Measurements from ENCODE around the gene SVOPL. TPM values are rescaled to one million over a fixed set of nuclear protein-coding genes. Genes with fewer than 3 reads are reported as not detected.

Gene SVOPL
- total and polyA plus RNA-seq, 3 experiments from 2014 or later, result not detected

GRCh38 chr7:138645284-138645683, 55.9 kb downstream of the SVOPL start:
- Histone ChIP-seq H3K4me3 (ENCODE audit: low read length) (no peak overlapping the region), H3K4me1 (ENCODE audit: insufficient read depth, low read length) (no peaks in the 10 kb centered on the region), H3K9me3 (ENCODE audit: low read length) (no peaks in the 10 kb centered on the region), H3K27ac (ENCODE audit: low read depth, low read length) (no peak overlapping the region), H3K27me3 (ENCODE audit: insufficient read depth, low read length, poor library complexity, severe bottlenecking) (no peaks in the 10 kb centered on the region), H3K36me3 (ENCODE audit: insufficient read depth, low read length) (no peaks in the 10 kb centered on the region)
- H3K4me1 Mint-ChIP-seq, result no peaks in the 10 kb centered on the region
- H3K27ac Mint-ChIP-seq, result no peak overlapping the region
- no peak for DNase-seq
- no peak overlapping the region for H3K4me3 Mint-ChIP-seq
- H3K9me3 Mint-ChIP-seq, result peaks cover 0 to 6% (median 0%) of the 10 kb centered on the region in 5 donors
- no peaks in the 10 kb centered on the region for H3K36me3 Mint-ChIP-seq
- peaks cover 0 to 3% of the 10 kb centered on the region in 2 donors for H3K27me3 Mint-ChIP-seq
- POLR2A ChIA-PET, result no interaction called here
- CTCF ChIA-PET, result no interaction called here

GRCh38 chr7:138632826-138633602, 68.1 kb downstream of the SVOPL start:
- Histone ChIP-seq H3K9me3 (ENCODE audit: low read length) (no peaks in the 10 kb centered on the region), H3K4me3 (ENCODE audit: low read length) (no peak overlapping the region), H3K36me3 (ENCODE audit: insufficient read depth, low read length) (no peaks in the 10 kb centered on the region), H3K27ac (ENCODE audit: low read depth, low read length) (no peak overlapping the region), H3K27me3 (ENCODE audit: insufficient read depth, low read length, poor library complexity, severe bottlenecking) (no peaks in the 10 kb centered on the region), H3K4me1 (ENCODE audit: insufficient read depth, low read length) (no peaks in the 10 kb centered on the region)
- Mint-ChIP-seq H3K4me1 (no peaks in the 10 kb centered on the region), H3K27ac (no peak overlapping the region), H3K4me3 (no peak overlapping the region), H3K36me3 (peaks cover 0 to 5% (median 0%) of the 10 kb centered on the region in 3 donors), H3K9me3 (no peaks in the 10 kb centered on the region), H3K27me3 (peaks cover 15 to 21% of the 10 kb centered on the region in 2 donors)
- DNase-seq, result no peak
- CTCF ChIA-PET, result no interaction called here
- POLR2A ChIA-PET, result no interaction called here

GRCh38 chr7:138632384-138632783, 68.8 kb downstream of the SVOPL start:
- H3K36me3 Mint-ChIP-seq, result peaks cover 0 to 5% (median 0%) of the 10 kb centered on the region in 3 donors
- no peaks in the 10 kb centered on the region for H3K4me1 ChIP-seq (ENCODE audit: insufficient read depth, low read length)
- POLR2A ChIA-PET, result no interaction called here
- H3K27me3 Mint-ChIP-seq, result peaks cover 15 to 21% of the 10 kb centered on the region in 2 donors
- CTCF ChIA-PET, result no interaction called here
- no peaks in the 10 kb centered on the region for H3K9me3 Mint-ChIP-seq
- H3K27ac Mint-ChIP-seq, result peak overlapping the region in 1 of 8 donors; percentile 85
- no peak overlapping the region for H3K4me3 Mint-ChIP-seq
- no peaks in the 10 kb centered on the region for H3K4me1 Mint-ChIP-seq
- no peak for DNase-seq
- H3K9me3 ChIP-seq (ENCODE audit: low read length), result no peaks in the 10 kb centered on the region
- no peak overlapping the region for H3K27ac ChIP-seq (ENCODE audit: low read depth, low read length)
- no peaks in the 10 kb centered on the region for H3K36me3 ChIP-seq (ENCODE audit: insufficient read depth, low read length)
- H3K4me3 ChIP-seq (ENCODE audit: low read length), result no peak overlapping the region
- H3K27me3 ChIP-seq (ENCODE audit: insufficient read depth, low read length, poor library complexity, severe bottlenecking), result no peaks in the 10 kb centered on the region

GRCh38 chr7:138630059-138630610, 71.0 kb downstream of the SVOPL start:
- Mint-ChIP-seq H3K9me3 (no peaks in the 10 kb centered on the region), H3K4me3 (no peak overlapping the region), H3K36me3 (peaks cover 0 to 5% (median 0%) of the 10 kb centered on the region in 3 donors), H3K4me1 (peaks cover 15 to 18% (median 17%) of the 10 kb centered on the region in 3 donors), H3K27ac (no peak overlapping the region), H3K27me3 (peaks cover 17 to 21% of the 10 kb centered on the region in 2 donors)
- H3K9me3 ChIP-seq (ENCODE audit: low read length), result no peaks in the 10 kb centered on the region
- H3K4me1 ChIP-seq (ENCODE audit: insufficient read depth, low read length), result peaks cover 17% of the 10 kb centered on the region
- H3K36me3 ChIP-seq (ENCODE audit: insufficient read depth, low read length), result no peaks in the 10 kb centered on the region
- H3K4me3 ChIP-seq (ENCODE audit: low read length), result no peak overlapping the region
- H3K27me3 ChIP-seq (ENCODE audit: insufficient read depth, low read length, poor library complexity, severe bottlenecking), result no peaks in the 10 kb centered on the region
- H3K27ac ChIP-seq (ENCODE audit: low read depth, low read length), result no peak overlapping the region
- ChIA-PET CTCF (no interaction called here), POLR2A (no interaction called here)
- DNase-seq, result no peak

GRCh38 chr7:138627361-138627760, 73.8 kb downstream of the SVOPL start:
- Histone ChIP-seq H3K4me1 (ENCODE audit: insufficient read depth, low read length) (peaks cover 29% of the 10 kb centered on the region), H3K9me3 (ENCODE audit: low read length) (no peaks in the 10 kb centered on the region), H3K36me3 (ENCODE audit: insufficient read depth, low read length) (no peaks in the 10 kb centered on the region), H3K27me3 (ENCODE audit: insufficient read depth, low read length, poor library complexity, severe bottlenecking) (no peaks in the 10 kb centered on the region), H3K27ac (ENCODE audit: low read depth, low read length) (no peak overlapping the region), H3K4me3 (ENCODE audit: low read length) (no peak overlapping the region)
- DNase-seq, result no peak
- H3K27me3 Mint-ChIP-seq, result peaks cover 13 to 15% of the 10 kb centered on the region in 2 donors
- ChIA-PET CTCF (no interaction called here), POLR2A (no interaction called here)
- peaks cover 23 to 28% (median 27%) of the 10 kb centered on the region in 3 donors for H3K4me1 Mint-ChIP-seq
- peaks cover 0 to 5% (median 0%) of the 10 kb centered on the region in 3 donors for H3K36me3 Mint-ChIP-seq
- H3K27ac Mint-ChIP-seq, result no peak overlapping the region
- H3K4me3 Mint-ChIP-seq, result no peak overlapping the region
- H3K9me3 Mint-ChIP-seq, result no peaks in the 10 kb centered on the region

GRCh38 chr7:138626846-138627245, 74.3 kb downstream of the SVOPL start:
- peaks cover 0 to 5% (median 0%) of the 10 kb centered on the region in 3 donors for H3K36me3 Mint-ChIP-seq
- no peaks in the 10 kb centered on the region for H3K36me3 ChIP-seq (ENCODE audit: insufficient read depth, low read length)
- CTCF ChIA-PET, result no interaction called here
- peaks cover 29% of the 10 kb centered on the region for H3K4me1 ChIP-seq (ENCODE audit: insufficient read depth, low read length)
- H3K27me3 Mint-ChIP-seq, result peaks cover 10 to 15% of the 10 kb centered on the region in 2 donors
- peaks cover 23 to 28% (median 27%) of the 10 kb centered on the region in 3 donors for H3K4me1 Mint-ChIP-seq
- no peak overlapping the region for H3K4me3 Mint-ChIP-seq
- H3K27ac Mint-ChIP-seq, result peak overlapping the region in 2 of 8 donors; percentile 11 to 46
- H3K27ac ChIP-seq (ENCODE audit: low read depth, low read length), result no peak overlapping the region
- H3K27me3 ChIP-seq (ENCODE audit: insufficient read depth, low read length, poor library complexity, severe bottlenecking), result no peaks in the 10 kb centered on the region
- H3K9me3 Mint-ChIP-seq, result no peaks in the 10 kb centered on the region
- H3K9me3 ChIP-seq (ENCODE audit: low read length), result no peaks in the 10 kb centered on the region
- POLR2A ChIA-PET, result no interaction called here
- no peak for DNase-seq
- peak overlapping the region; percentile 16 for H3K4me3 ChIP-seq (ENCODE audit: low read length)

GRCh38 chr7:138625849-138626230, 75.3 kb downstream of the SVOPL start:
- H3K9me3 Mint-ChIP-seq, result no peaks in the 10 kb centered on the region
- Histone ChIP-seq H3K36me3 (ENCODE audit: insufficient read depth, low read length) (no peaks in the 10 kb centered on the region), H3K4me1 (ENCODE audit: insufficient read depth, low read length) (peaks cover 29% of the 10 kb centered on the region), H3K4me3 (ENCODE audit: low read length) (no peak overlapping the region), H3K9me3 (ENCODE audit: low read length) (no peaks in the 10 kb centered on the region), H3K27ac (ENCODE audit: low read depth, low read length) (no peak overlapping the region), H3K27me3 (ENCODE audit: insufficient read depth, low read length, poor library complexity, severe bottlenecking) (no peaks in the 10 kb centered on the region)
- ChIA-PET CTCF (no interaction called here), POLR2A (no interaction called here)
- H3K4me3 Mint-ChIP-seq, result peak overlapping the region in 4 of 7 donors; percentile 12 to 70 (median 39)
- H3K27ac Mint-ChIP-seq, result peak overlapping the region in 3 of 8 donors; percentile 43 to 82 (median 50)
- peaks cover 10% of the 10 kb centered on the region in 2 donors for H3K27me3 Mint-ChIP-seq
- peaks cover 23 to 28% (median 27%) of the 10 kb centered on the region in 3 donors for H3K4me1 Mint-ChIP-seq
- peak in 1 of 5 donors; percentile 34 for DNase-seq
- no peaks in the 10 kb centered on the region for H3K36me3 Mint-ChIP-seq

GRCh38 chr7:138625084-138625848, 75.9 kb downstream of the SVOPL start:
- H3K27ac Mint-ChIP-seq, result peak overlapping the region in 5 of 8 donors; percentile 12 to 82 (median 44)
- Histone ChIP-seq H3K36me3 (ENCODE audit: insufficient read depth, low read length) (no peaks in the 10 kb centered on the region), H3K27me3 (ENCODE audit: insufficient read depth, low read length, poor library complexity, severe bottlenecking) (no peaks in the 10 kb centered on the region), H3K9me3 (ENCODE audit: low read length) (no peaks in the 10 kb centered on the region), H3K4me3 (ENCODE audit: low read length) (peak overlapping the region; percentile 21), H3K4me1 (ENCODE audit: insufficient read depth, low read length) (peaks cover 29% of the 10 kb centered on the region), H3K27ac (ENCODE audit: low read depth, low read length) (no peak overlapping the region)
- ChIA-PET POLR2A (interaction anchor here (0.6 to 0.8 kb wide), 2 partner anchors 34 to 127 kb away, joined by 3 to 4 read pairs; no protein-coding TSS in a partner anchor), CTCF (no interaction called here)
- peaks cover 23 to 28% (median 27%) of the 10 kb centered on the region in 3 donors for H3K4me1 Mint-ChIP-seq
- no peaks in the 10 kb centered on the region for H3K9me3 Mint-ChIP-seq
- DNase-seq, result peak in 2 of 5 donors; percentile 27 to 51
- no peaks in the 10 kb centered on the region for H3K36me3 Mint-ChIP-seq
- peak overlapping the region in 6 of 7 donors; percentile 25 to 70 (median 38) for H3K4me3 Mint-ChIP-seq
- H3K27me3 Mint-ChIP-seq, result peaks cover 9 to 10% of the 10 kb centered on the region in 2 donors

All from CD8-positive, alpha-beta memory T cell (primary cell).